HepG2 (cell line): ENCODE results near the gene CD70. TPM values are rescaled to one million over a fixed set of nuclear protein-coding genes. Genes with fewer than 3 reads are reported as not detected.
A peak's percentile ranks its signal among the peaks of the same experiment; 100 is the strongest.

Experiments
- DMTF1 ChIP-seq: sonication (generic); formaldehyde crosslinking; IDR thresholded peaks from 2 replicates; pipeline ENCODE4 v1.4.0; 2020; ENCODE audit warnings: mild to moderate bottlenecking, missing genetic modification reagents
- ETV5 ChIP-seq: IDR thresholded peaks from 2 replicates; pipeline ENCODE4 v1.6.1; 2018; ENCODE audit warnings: missing biosample characterization, missing genetic modification reagents, inconsistent platforms, borderline replicate concordance
- GABPB1 ChIP-seq: IDR thresholded peaks from 2 replicates; pipeline ENCODE4 v1.6.1; 2016; ENCODE audit warnings: mild to moderate bottlenecking, missing genetic modification reagents, moderate library complexity, missing compliant biosample characterization
- HNRNPLL ChIP-seq: fragments of 200-400 bp; formaldehyde crosslinking; IDR thresholded peaks from 2 replicates; pipeline ENCODE4 v1.6.1; 2017; ENCODE audit warnings: mild to moderate bottlenecking, low read depth, low read length; ENCODE audit not compliant: poor library complexity, severe bottlenecking
- ISX ChIP-seq: sonication (generic); formaldehyde crosslinking; conservative IDR thresholded peaks from 2 replicates; pipeline ENCODE4 v1.5.0; 2020; ENCODE audit warnings: missing genetic modification reagents
- KAT8 ChIP-seq: IDR thresholded peaks from 2 replicates; pipeline ENCODE4 v1.6.1; 2016; ENCODE audit warnings: missing genetic modification reagents, missing compliant biosample characterization
- PITX1 ChIP-seq: sonication (generic); formaldehyde crosslinking; IDR thresholded peaks from 2 replicates; pipeline ENCODE4 v1.5.1; 2020; ENCODE audit warnings: mild to moderate bottlenecking, missing genetic modification reagents
- SP140L ChIP-seq: sonication (generic); formaldehyde crosslinking; IDR thresholded peaks from 2 replicates; pipeline ENCODE4 v1.4.0; 2020; ENCODE audit warnings: missing genetic modification reagents, borderline replicate concordance
- STAG1 ChIP-seq: sonication (generic); formaldehyde crosslinking; IDR thresholded peaks from 2 replicates; pipeline ENCODE4 v1.4.0; 2020; ENCODE audit warnings: missing genetic modification reagents
- THAP11 ChIP-seq: IDR thresholded peaks from 2 replicates; pipeline ENCODE4 v1.6.1; 2016; ENCODE audit warnings: missing biosample characterization, missing genetic modification reagents
- TRAFD1 ChIP-seq: sonication (generic); formaldehyde crosslinking; IDR thresholded peaks from 2 replicates; pipeline ENCODE4 v1.5.1; 2020; ENCODE audit warnings: missing genetic modification reagents, mild to moderate bottlenecking, borderline replicate concordance
- ZBTB7B ChIP-seq: sonication (generic); formaldehyde crosslinking; IDR thresholded peaks from 2 replicates; pipeline ENCODE4 v1.4.0; 2020; ENCODE audit warnings: missing genetic modification reagents
- ZKSCAN8 ChIP-seq: IDR thresholded peaks from 2 replicates; pipeline ENCODE4 v1.6.1; 2016; ENCODE audit warnings: borderline replicate concordance, missing genetic modification reagents, missing compliant biosample characterization
- ZNF616 ChIP-seq: sonication (generic); formaldehyde crosslinking; IDR thresholded peaks from 2 replicates; pipeline ENCODE4 v1.5.0; 2020; ENCODE audit warnings: low read depth, mild to moderate bottlenecking, missing genetic modification reagents
- polyA plus RNA-seq, 8 experiments: library from polyadenylated mRNA; depleted of rRNA in 3 of 8; stranded (reverse) in 7 of 8; unstranded in 1 of 8; fragments of >200 nt; fragmentation: Illumina TruSeq in 4 of 8; extraction: Trizol in 4 of 8; gene quantifications; 2 replicates each; pipeline versions ENCODE4 v1.2.1 to v1.2.3, GENCODE V29; 2011 to 2016; ENCODE audit warnings: low read depth in 4 of 8, missing spikeins in 1 of 8, mixed read lengths in 1 of 8; ENCODE audit not compliant: insufficient read depth in 1 of 8
- total RNA-seq, 5 experiments: library from RNA; depleted of rRNA; stranded (reverse); fragments of >200 nt; fragmentation: Illumina TruSeq; extraction: Trizol; gene quantifications; 2 replicates each; pipeline ENCODE4 v1.2.3, GENCODE V29; 2016; ENCODE audit warnings: low read depth in 1 of 5
- TF ChIP-seq, protein P1 (sequence below): sonication (generic); formaldehyde crosslinking; IDR thresholded peaks from 2 replicates; pipeline ENCODE4 v1.5.1; 2020; ENCODE audit warnings: mild to moderate bottlenecking, missing genetic modification reagents
- TF ChIP-seq, protein P2 (sequence below): sonication (generic); formaldehyde crosslinking; IDR thresholded peaks from 2 replicates; pipeline ENCODE4 v1.5.1; 2020; ENCODE audit warnings: mild to moderate bottlenecking, missing genetic modification reagents, moderate library complexity

CD70 gene
- total and polyA plus RNA-seq, 2 of the 13 experiments (the other 11 are each of a cell fraction or from before 2014, with no cell fraction given), result 0.13 TPM; not detected in 1

GRCh38 chr19:6551607-6552450 lies 39.1 kb downstream of the CD70 start (continued):
- TF ChIP-seq TRAFD1 (no peak), STAG1 (peak; percentile 20; the same call in 1 of the 2 replicates), THAP11 (CRISPR knock-in tag) (peak; percentile 58), SP140L (no peak), ETV5 (CRISPR knock-in tag) (peak; percentile 82), KAT8 (0 out of 2 replicates have a peak, but pooled peaks have one; percentile 48), ZBTB7B (peak; percentile 64; the same call in 1 of the 2 replicates), ZKSCAN8 (CRISPR knock-in tag) (no peak), DMTF1 (CRISPR knock-in tag) (peak; percentile 92; the same call in 1 of the 2 replicates), ISX (CRISPR knock-in tag) (no peak), PITX1 (CRISPR knock-in tag) (peak; percentile 44; the same call in 1 of the 2 replicates), HNRNPLL (peak; percentile 33), GABPB1 (peak; percentile 85), ZNF616 (no peak)
- TF ChIP-seq, protein P1, sequence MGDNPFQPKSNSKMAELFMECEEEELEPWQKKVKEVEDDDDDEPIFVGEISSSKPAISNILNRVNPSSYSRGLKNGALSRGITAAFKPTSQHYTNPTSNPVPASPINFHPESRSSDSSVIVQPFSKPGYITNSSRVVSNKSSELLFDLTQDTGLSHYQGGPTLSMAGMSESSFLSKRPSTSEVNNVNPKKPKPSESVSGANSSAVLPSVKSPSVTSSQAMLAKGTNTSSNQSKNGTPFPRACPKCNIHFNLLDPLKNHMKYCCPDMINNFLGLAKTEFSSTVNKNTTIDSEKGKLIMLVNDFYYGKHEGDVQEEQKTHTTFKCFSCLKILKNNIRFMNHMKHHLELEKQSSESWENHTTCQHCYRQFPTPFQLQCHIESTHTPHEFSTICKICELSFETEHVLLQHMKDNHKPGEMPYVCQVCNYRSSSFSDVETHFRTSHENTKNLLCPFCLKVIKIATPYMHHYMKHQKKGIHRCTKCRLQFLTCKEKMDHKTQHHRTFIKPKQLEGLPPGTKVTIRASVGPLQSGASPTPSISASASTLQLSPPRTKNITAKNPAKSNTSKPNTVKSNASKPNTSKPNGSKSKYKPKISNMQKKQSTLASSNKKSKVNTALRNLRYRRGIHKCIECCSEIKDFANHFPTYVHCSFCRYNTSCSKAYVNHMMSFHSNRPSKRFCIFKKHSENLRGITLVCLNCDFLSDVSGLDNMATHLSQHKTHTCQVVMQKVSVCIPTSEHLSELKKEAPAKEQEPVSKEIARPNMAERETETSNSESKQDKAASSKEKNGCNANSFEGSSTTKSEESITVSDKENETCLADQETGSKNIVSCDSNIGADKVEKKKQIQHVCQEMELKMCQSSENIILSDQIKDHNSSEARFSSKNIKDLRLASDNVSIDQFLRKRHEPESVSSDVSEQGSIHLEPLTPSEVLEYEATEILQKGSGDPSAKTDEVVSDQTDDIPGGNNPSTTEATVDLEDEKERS (CRISPR knock-in tag), result no peak
- TF ChIP-seq, protein P2, sequence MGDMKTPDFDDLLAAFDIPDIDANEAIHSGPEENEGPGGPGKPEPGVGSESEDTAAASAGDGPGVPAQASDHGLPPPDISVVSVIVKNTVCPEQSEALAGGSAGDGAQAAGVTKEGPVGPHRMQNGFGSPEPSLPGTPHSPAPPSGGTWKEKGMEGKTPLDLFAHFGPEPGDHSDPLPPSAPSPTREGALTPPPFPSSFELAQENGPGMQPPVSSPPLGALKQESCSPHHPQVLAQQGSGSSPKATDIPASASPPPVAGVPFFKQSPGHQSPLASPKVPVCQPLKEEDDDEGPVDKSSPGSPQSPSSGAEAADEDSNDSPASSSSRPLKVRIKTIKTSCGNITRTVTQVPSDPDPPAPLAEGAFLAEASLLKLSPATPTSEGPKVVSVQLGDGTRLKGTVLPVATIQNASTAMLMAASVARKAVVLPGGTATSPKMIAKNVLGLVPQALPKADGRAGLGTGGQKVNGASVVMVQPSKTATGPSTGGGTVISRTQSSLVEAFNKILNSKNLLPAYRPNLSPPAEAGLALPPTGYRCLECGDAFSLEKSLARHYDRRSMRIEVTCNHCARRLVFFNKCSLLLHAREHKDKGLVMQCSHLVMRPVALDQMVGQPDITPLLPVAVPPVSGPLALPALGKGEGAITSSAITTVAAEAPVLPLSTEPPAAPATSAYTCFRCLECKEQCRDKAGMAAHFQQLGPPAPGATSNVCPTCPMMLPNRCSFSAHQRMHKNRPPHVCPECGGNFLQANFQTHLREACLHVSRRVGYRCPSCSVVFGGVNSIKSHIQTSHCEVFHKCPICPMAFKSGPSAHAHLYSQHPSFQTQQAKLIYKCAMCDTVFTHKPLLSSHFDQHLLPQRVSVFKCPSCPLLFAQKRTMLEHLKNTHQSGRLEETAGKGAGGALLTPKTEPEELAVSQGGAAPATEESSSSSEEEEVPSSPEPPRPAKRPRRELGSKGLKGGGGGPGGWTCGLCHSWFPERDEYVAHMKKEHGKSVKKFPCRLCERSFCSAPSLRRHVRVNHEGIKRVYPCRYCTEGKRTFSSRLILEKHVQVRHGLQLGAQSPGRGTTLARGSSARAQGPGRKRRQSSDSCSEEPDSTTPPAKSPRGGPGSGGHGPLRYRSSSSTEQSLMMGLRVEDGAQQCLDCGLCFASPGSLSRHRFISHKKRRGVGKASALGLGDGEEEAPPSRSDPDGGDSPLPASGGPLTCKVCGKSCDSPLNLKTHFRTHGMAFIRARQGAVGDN, result peak; percentile 74
